CD14-positive monocyte (primary cell): Measurements from ENCODE around the gene MAPRE2. TPM values are rescaled to one million over a fixed set of nuclear protein-coding genes. Genes with fewer than 3 reads are reported as not detected.

Source experiments
- DNase-seq, 3 donors: peaks; one replicate each; pipeline ENCODE4 v3.0.0-alpha.2; 2011 to 2022
- H2AFZ ChIP-seq: 2 replicates; pipeline ENCODE4 v1.6.0; 2012; ENCODE audit warnings: mild to moderate bottlenecking, low read depth, low read length, inconsistent platforms; ENCODE audit not compliant: insufficient read depth, poor library complexity, severe bottlenecking
- H3K27ac ChIP-seq, 2 donors: 1 replicate in 1 of 2; 2 replicates in 1 of 2; pipeline ENCODE4 v1.5.1; 2012 to 2013; ENCODE audit warnings: low read length in 2 of 2, control low read depth in 1 of 2, inconsistent platforms in 1 of 2, low read depth in 1 of 2, mild to moderate bottlenecking in 1 of 2
- H3K27me3 ChIP-seq, 2 donors: one replicate each; pipeline versions ENCODE4 v1.6.0 to v1.6.1; 2011 to 2013; ENCODE audit warnings: low read length in 2 of 2; ENCODE audit not compliant: control insufficient read depth in 2 of 2, insufficient read depth in 2 of 2
- H3K36me3 ChIP-seq, 2 donors: replicated peaks in 1 of 2; 1 replicate in 1 of 2; 2 replicates in 1 of 2; pipeline versions ENCODE4 v1.5.1 to v1.6.1; 2012 to 2013; ENCODE audit warnings: low read length in 2 of 2, control low read depth in 1 of 2, inconsistent platforms in 1 of 2, mild to moderate bottlenecking in 1 of 2; ENCODE audit not compliant: insufficient read depth in 2 of 2, control insufficient read depth in 1 of 2
- H3K4me1 ChIP-seq, 2 donors: 1 replicate in 1 of 2; 2 replicates in 1 of 2; pipeline versions ENCODE4 v1.5.1 to v1.6.1; 2012 to 2013; ENCODE audit warnings: low read length in 2 of 2, control low read depth in 1 of 2, inconsistent platforms in 1 of 2, mild to moderate bottlenecking in 1 of 2, moderate library complexity in 1 of 2; ENCODE audit not compliant: insufficient read depth in 2 of 2, control insufficient read depth in 1 of 2
- H3K4me2 ChIP-seq: replicated peaks from 2 replicates; pipeline ENCODE3; 2012; ENCODE audit warnings: low read length, moderate library complexity, mild to moderate bottlenecking; ENCODE audit not compliant: poor library complexity, severe bottlenecking; ENCODE audit errors: extremely low read depth
- H3K4me3 ChIP-seq, 3 experiments: fragments of 200-600 bp in 1 of 3; sonication (generic) in 1 of 3; replicated peaks in 1 of 3; 1 replicate in 2 of 3; 2 replicates in 1 of 3; pipeline ENCODE4 v1.5.1; 2011 to 2013; ENCODE audit warnings: low read length in 3 of 3, mild to moderate bottlenecking in 3 of 3, control low read depth in 2 of 3, low read depth in 2 of 3, inconsistent platforms in 1 of 3, moderate library complexity in 1 of 3
- H3K79me2 ChIP-seq: 2 replicates; pipeline ENCODE4 v1.6.0; 2012; ENCODE audit warnings: mild to moderate bottlenecking, control low read depth, inconsistent platforms, low read length, moderate library complexity; ENCODE audit not compliant: insufficient read depth
- H3K9ac ChIP-seq: 2 replicates; pipeline ENCODE4 v1.6.0; 2017; ENCODE audit warnings: low read length, mild to moderate bottlenecking; ENCODE audit not compliant: insufficient read depth, poor library complexity, severe bottlenecking
- H3K9me3 ChIP-seq, 2 donors: replicated peaks in 1 of 2; 1 replicate in 1 of 2; 2 replicates in 1 of 2; pipeline versions ENCODE4 v1.5.1 to v1.6.1; 2012 to 2013; ENCODE audit warnings: low read length in 2 of 2, control low read depth in 1 of 2; ENCODE audit not compliant: control insufficient read depth in 1 of 2, insufficient read depth in 1 of 2
- H4K20me1 ChIP-seq: 2 replicates; pipeline ENCODE4 v1.6.0; 2012; ENCODE audit warnings: mild to moderate bottlenecking, low read length, control low read depth, moderate library complexity; ENCODE audit not compliant: insufficient read depth
- H3K27ac Mint-ChIP-seq, 7 donors: one replicate each; pipeline ENCODE4 v1.8.0; 2020; ENCODE audit warnings: mild to moderate bottlenecking in 7 of 7, mixed read lengths in 7 of 7, moderate library complexity in 6 of 7, inconsistent platforms in 2 of 7
- H3K27me3 Mint-ChIP-seq, 3 donors: one replicate each; pipeline ENCODE4 v1.8.0; 2021 to 2022; ENCODE audit warnings: low read depth in 3 of 3, mild to moderate bottlenecking in 3 of 3, mixed read lengths in 3 of 3, moderate library complexity in 3 of 3, inconsistent platforms in 1 of 3
- H3K36me3 Mint-ChIP-seq, 2 donors: one replicate each; pipeline ENCODE4 v1.8.0; 2020; ENCODE audit warnings: mixed read lengths in 2 of 2, inconsistent platforms in 1 of 2, mild to moderate bottlenecking in 1 of 2
- H3K4me1 Mint-ChIP-seq: one replicate; pipeline ENCODE4 v1.8.0; 2020; ENCODE audit warnings: mild to moderate bottlenecking, mixed read lengths
- H3K4me3 Mint-ChIP-seq, 2 donors: one replicate each; pipeline ENCODE4 v1.8.0; 2020; ENCODE audit warnings: mild to moderate bottlenecking in 2 of 2, mixed read lengths in 2 of 2, moderate library complexity in 1 of 2
- H3K9me3 Mint-ChIP-seq, 7 donors: one replicate each; pipeline ENCODE4 v1.8.0; 2020 to 2022; ENCODE audit warnings: mixed read lengths in 7 of 7, mild to moderate bottlenecking in 6 of 7, moderate library complexity in 6 of 7, inconsistent platforms in 2 of 7
- WGBS: methylation state at CpG from one replicate; pipeline ENCODE4 v1.1.5; 2013; ENCODE audit warnings: missing lambda C conversion rate; ENCODE audit not compliant: insufficient coverage; 5-methylcytosine and 5-hydroxymethylcytosine counted together
- intact Hi-C, 2 donors: fragments of 100-400 bp; cut with micrococcal nuclease; formaldehyde crosslinking; loops; one replicate each; pipeline versions ENCODE4 v1.15.0 to v1.15.1; 2023
- polyA plus RNA-seq, 3 donors: library from polyadenylated mRNA; depleted of rRNA in 1 of 3; unstranded in 2 of 3; stranded (reverse) in 1 of 3; fragments of 300-500 nt in 2 of 3; fragments of >200 nt in 1 of 3; fragmentation: Illumina TruSeq in 2 of 3; gene quantifications; 1 replicate in 2 of 3; 2 replicates in 1 of 3; pipeline ENCODE4 v1.2.3, GENCODE V29; 2012 to 2021
- TF ChIP-seq, protein P1 (sequence below): fragments of 200-600 bp; IDR thresholded peaks from one replicate; pipeline ENCODE4 v1.8.0; 2022; ENCODE audit warnings: antibody characterized with exemption, mild to moderate bottlenecking

MAPRE2 gene
- polyA plus RNA-seq, 3 donors, result 22.0 to 48.1 (median 37.1) TPM

DNA sequence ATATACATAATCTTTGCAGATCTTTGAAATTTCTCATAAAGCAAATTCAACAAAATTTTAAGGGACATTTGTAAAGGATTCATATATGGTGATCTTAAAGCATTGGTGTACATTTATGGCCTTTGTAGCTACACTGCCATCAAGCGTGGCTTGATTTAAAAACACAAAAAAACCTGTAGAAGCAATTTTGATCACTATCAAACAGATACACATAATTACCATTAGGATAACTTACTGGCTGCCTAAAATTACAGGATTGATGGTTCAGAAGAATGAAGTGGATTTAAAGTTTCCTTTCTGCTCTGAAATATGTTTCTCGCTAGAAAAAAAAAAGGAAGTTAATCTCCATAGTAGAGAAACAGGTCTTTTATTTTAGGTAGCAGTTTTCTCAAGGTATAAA is 31.4 kb downstream of the MAPRE2 start:
- Histone ChIP-seq H3K4me1 (no peaks in the 10 kb centered on the region), H3K4me2 (no peak overlapping the region), H4K20me1 (peaks cover 3% of the 10 kb centered on the region), H3K27me3 (no peaks in the 10 kb centered on the region), H3K79me2 (peaks cover 3% of the 10 kb centered on the region), H3K27ac (peak overlapping the region in 1 of 2 donors; percentile 22), H3K36me3 (peaks cover 12 to 33% of the 10 kb centered on the region in 2 donors), H3K9me3 (no peaks in the 10 kb centered on the region), H2AFZ (no peak overlapping the region), H3K4me3 (no peak overlapping the region), H3K9ac (no peak overlapping the region)
- no peak for DNase-seq
- intact Hi-C loops, result no loop called here
- Mint-ChIP-seq H3K27me3 (peaks cover 0 to 2% (median 0%) of the 10 kb centered on the region in 3 donors), H3K4me1 (peaks cover 22% of the 10 kb centered on the region), H3K4me3 (no peak overlapping the region), H3K27ac (peak overlapping the region in 1 of 7 donors; percentile 13), H3K9me3 (no peaks in the 10 kb centered on the region), H3K36me3 (peaks cover 27 to 44% of the 10 kb centered on the region in 2 donors)
- TF ChIP-seq, protein P1, sequence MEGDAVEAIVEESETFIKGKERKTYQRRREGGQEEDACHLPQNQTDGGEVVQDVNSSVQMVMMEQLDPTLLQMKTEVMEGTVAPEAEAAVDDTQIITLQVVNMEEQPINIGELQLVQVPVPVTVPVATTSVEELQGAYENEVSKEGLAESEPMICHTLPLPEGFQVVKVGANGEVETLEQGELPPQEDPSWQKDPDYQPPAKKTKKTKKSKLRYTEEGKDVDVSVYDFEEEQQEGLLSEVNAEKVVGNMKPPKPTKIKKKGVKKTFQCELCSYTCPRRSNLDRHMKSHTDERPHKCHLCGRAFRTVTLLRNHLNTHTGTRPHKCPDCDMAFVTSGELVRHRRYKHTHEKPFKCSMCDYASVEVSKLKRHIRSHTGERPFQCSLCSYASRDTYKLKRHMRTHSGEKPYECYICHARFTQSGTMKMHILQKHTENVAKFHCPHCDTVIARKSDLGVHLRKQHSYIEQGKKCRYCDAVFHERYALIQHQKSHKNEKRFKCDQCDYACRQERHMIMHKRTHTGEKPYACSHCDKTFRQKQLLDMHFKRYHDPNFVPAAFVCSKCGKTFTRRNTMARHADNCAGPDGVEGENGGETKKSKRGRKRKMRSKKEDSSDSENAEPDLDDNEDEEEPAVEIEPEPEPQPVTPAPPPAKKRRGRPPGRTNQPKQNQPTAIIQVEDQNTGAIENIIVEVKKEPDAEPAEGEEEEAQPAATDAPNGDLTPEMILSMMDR, result no peak
- no CpG with 5 or more reads among the region's 2 CpGs for WGBS

GRCh38 chr18:35073186-35074105 is 32.2 kb downstream of the MAPRE2 start:
- Histone ChIP-seq H3K4me1 (no peaks in the 10 kb centered on the region), H3K79me2 (peaks cover 3% of the 10 kb centered on the region), H3K4me3 (no peak overlapping the region), H3K9ac (no peak overlapping the region), H3K4me2 (no peak overlapping the region), H3K36me3 (peaks cover 12 to 33% of the 10 kb centered on the region in 2 donors), H3K27me3 (no peaks in the 10 kb centered on the region), H3K9me3 (no peaks in the 10 kb centered on the region), H4K20me1 (peaks cover 3% of the 10 kb centered on the region), H3K27ac (no peak overlapping the region), H2AFZ (no peak overlapping the region)
- intact Hi-C loops, result no loop called here
- H3K9me3 Mint-ChIP-seq, result no peaks in the 10 kb centered on the region
- DNase-seq, result no peak
- TF ChIP-seq, protein P1, result no peak
- WGBS, result no CpG with 5 or more reads among the region's 3 CpGs
- no peak overlapping the region for H3K4me3 Mint-ChIP-seq
- peaks cover 0 to 2% (median 0%) of the 10 kb centered on the region in 3 donors for H3K27me3 Mint-ChIP-seq
- H3K27ac Mint-ChIP-seq, result no peak overlapping the region
- peaks cover 27 to 44% of the 10 kb centered on the region in 2 donors for H3K36me3 Mint-ChIP-seq
- H3K4me1 Mint-ChIP-seq, result peaks cover 22% of the 10 kb centered on the region
